Measurements from ENCODE around the gene MOB3B.

The MOB3B gene

DNA sequence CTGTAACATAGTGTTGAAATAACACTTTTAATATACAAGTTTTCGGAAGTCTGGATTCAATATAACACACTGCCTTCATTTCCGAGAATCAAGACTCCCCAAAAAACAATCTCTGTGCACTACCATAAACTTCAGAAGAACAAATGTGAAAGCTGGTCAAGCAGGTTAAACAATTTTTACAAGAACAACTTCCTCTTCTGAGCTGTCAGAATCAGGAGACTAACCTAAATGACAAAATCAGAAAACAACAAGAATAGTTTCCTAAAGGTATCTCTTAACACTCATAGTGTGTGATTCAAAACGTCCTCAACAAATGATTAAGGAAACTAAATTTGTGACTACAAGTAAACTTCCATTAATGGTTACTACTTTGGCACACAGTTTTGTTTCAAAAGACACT is 32.1 kb upstream of the MOB3B start:
- Mint-ChIP-seq H3K4me3 (no peak overlapping the region), H3K27ac (no peak overlapping the region), H3K36me3 (ENCODE audit: low read depth) (peaks cover 30% of the 10 kb centered on the region), H3K4me1 (no peaks in the 10 kb centered on the region), H3K27me3 (ENCODE audit: low read depth, poor library complexity) (no peaks in the 10 kb centered on the region), H3K9me3 (no peaks in the 10 kb centered on the region)
- DNase-seq = no peak
- TF ChIP-seq, protein P1, sequence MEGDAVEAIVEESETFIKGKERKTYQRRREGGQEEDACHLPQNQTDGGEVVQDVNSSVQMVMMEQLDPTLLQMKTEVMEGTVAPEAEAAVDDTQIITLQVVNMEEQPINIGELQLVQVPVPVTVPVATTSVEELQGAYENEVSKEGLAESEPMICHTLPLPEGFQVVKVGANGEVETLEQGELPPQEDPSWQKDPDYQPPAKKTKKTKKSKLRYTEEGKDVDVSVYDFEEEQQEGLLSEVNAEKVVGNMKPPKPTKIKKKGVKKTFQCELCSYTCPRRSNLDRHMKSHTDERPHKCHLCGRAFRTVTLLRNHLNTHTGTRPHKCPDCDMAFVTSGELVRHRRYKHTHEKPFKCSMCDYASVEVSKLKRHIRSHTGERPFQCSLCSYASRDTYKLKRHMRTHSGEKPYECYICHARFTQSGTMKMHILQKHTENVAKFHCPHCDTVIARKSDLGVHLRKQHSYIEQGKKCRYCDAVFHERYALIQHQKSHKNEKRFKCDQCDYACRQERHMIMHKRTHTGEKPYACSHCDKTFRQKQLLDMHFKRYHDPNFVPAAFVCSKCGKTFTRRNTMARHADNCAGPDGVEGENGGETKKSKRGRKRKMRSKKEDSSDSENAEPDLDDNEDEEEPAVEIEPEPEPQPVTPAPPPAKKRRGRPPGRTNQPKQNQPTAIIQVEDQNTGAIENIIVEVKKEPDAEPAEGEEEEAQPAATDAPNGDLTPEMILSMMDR (IDR thresholded peaks at IDR 0.05) = no peak

DNA sequence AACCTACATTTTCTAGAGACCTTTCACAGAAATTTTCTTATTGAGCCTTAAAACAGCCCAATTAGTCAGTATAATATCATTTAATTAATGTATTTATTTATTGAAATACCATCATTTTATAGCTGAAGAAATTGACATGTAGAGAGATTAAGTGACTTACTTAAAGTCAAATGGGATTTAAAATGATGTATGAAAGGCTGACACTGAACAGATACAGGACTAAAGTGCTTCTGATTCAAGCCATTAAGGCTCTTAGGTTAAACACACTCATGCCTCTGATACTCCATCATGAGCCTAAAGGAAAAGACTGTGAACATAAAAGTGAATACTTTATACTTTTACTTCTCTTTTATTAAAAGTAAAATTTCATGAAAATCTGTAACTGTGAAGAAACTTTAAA is 30.8 kb upstream of the MOB3B start:
- TF ChIP-seq, protein P1 (IDR thresholded peaks at IDR 0.05) = no peak
- Mint-ChIP-seq H3K9me3 (no peaks in the 10 kb centered on the region), H3K27ac (no peak overlapping the region), H3K27me3 (ENCODE audit: low read depth, poor library complexity) (no peaks in the 10 kb centered on the region), H3K36me3 (ENCODE audit: low read depth) (peaks cover 29% of the 10 kb centered on the region), H3K4me1 (no peaks in the 10 kb centered on the region), H3K4me3 (no peak overlapping the region)
- DNase-seq = no peak

DNA sequence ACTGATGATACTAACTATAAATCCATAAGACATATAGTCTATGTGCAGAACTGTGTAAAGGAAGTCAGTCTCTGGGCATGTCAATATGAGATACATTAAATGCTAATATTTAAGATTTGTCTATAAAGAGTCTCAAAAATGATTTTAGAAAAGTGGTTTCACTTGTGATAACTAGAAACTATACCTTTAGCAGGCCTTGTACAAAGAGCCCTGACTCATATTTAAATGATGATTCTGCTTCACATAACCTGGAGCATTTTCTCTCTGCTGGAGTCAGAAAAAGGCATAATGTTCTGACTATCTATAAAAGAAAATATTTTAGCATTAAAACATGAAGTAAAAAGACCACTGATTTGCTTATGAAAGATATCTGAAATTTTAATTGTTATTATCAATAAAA is 28.7 kb upstream of the MOB3B start:
- no peaks in the 10 kb centered on the region for H3K27me3 Mint-ChIP-seq (ENCODE audit: low read depth, poor library complexity)
- H3K4me1 Mint-ChIP-seq = no peaks in the 10 kb centered on the region
- H3K4me3 Mint-ChIP-seq = no peak overlapping the region
- H3K9me3 Mint-ChIP-seq = no peaks in the 10 kb centered on the region
- H3K36me3 Mint-ChIP-seq (ENCODE audit: low read depth) = peaks cover 34% of the 10 kb centered on the region
- H3K27ac Mint-ChIP-seq = no peak overlapping the region
- no peak for DNase-seq
- TF ChIP-seq, protein P1 (IDR thresholded peaks at IDR 0.05) = no peak

DNA sequence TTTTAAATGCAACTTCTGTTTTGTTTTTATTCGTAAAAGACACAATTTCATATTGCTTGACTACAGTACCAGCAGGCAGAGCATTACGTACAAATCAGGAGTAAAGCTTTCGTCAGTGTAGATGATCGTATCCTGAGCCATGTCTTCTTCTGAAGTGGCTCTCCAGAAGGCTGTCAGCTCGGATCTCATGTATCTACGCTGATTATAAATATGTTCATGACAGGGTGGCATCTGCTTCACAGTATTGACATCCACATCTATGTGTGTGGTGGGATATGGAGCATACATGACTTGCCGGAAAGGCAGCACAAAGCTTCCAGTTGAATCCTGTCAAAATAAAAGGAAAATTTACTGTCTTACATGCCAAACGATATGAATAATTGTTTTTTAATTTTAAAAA is 26.9 kb upstream of the MOB3B start:
- Mint-ChIP-seq H3K4me1 (no peaks in the 10 kb centered on the region), H3K9me3 (no peaks in the 10 kb centered on the region), H3K4me3 (no peak overlapping the region), H3K36me3 (ENCODE audit: low read depth) (peaks cover 44% of the 10 kb centered on the region), H3K27ac (no peak overlapping the region), H3K27me3 (ENCODE audit: low read depth, poor library complexity) (no peaks in the 10 kb centered on the region)
- DNase-seq = no peak
- TF ChIP-seq, protein P1 (IDR thresholded peaks at IDR 0.05) = no peak

DNA sequence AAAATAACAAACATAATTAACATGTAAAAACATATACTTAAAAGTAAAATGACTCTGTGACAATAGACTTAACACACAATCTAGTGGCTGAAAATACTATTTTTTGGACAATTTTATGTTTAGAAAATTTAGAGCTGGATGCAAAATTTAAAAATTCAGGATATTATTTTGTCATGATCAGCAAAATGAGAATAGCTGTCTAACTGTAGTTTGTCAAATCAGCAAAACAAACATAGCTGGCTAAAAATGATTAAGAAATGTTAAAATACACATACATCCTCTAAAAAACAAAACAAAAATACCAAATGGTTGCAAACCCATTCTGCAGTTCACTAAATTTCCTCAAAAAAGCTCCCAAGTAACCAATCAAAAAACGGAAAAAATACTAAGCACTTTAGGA is 25.1 kb upstream of the MOB3B start:
- TF ChIP-seq, protein P1 (IDR thresholded peaks at IDR 0.05) = no peak
- no peak overlapping the region for H3K4me3 Mint-ChIP-seq
- no peaks in the 10 kb centered on the region for H3K9me3 Mint-ChIP-seq
- H3K4me1 Mint-ChIP-seq = no peaks in the 10 kb centered on the region
- peaks cover 48% of the 10 kb centered on the region for H3K36me3 Mint-ChIP-seq (ENCODE audit: low read depth)
- no peaks in the 10 kb centered on the region for H3K27me3 Mint-ChIP-seq (ENCODE audit: low read depth, poor library complexity)
- DNase-seq = no peak
- no peak overlapping the region for H3K27ac Mint-ChIP-seq

DNA sequence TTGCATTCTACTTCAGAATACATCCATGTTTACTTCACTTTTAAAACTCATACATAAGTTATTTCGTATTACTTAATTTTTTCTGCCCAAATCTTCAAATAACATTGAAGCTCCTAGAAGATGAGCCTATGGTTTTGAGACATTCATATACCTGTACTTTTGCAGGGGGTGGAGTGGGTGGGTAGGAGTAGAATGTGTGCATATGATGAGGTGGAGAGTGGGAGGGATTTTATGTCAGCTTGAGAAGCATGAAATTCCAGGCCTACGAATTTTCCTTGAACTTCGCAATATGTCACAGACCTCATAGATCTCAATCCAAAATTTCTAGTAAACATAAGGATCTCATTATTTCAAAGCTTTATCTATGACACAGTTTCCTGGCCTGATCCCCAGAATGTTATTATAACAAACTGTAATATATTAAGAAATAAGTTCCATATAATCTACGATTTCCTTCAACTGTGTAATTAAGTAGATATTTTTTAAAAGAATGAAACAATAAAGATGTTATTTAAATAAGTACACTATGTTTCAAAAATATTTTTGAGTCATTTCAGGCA is 19.7 kb upstream of the MOB3B start:
- Mint-ChIP-seq H3K27me3 (ENCODE audit: low read depth, poor library complexity) (no peaks in the 10 kb centered on the region), H3K4me3 (no peak overlapping the region), H3K27ac (no peak overlapping the region), H3K4me1 (no peaks in the 10 kb centered on the region), H3K36me3 (ENCODE audit: low read depth) (peaks cover 44% of the 10 kb centered on the region), H3K9me3 (peaks cover 2% of the 10 kb centered on the region)
- DNase-seq = no peak
- TF ChIP-seq, protein P1 (IDR thresholded peaks at IDR 0.05) = no peak

Data from nephron progenitor cell (in vitro differentiated cells).